ENCODE measurements around the gene PITPNB.

The PITPNB gene

GRCh38 chr22:27840436-27840835 lies 78.6 kb downstream of the PITPNB start:
- no peak overlapping the region for H3K9ac ChIP-seq (ENCODE audit: low read length)
- H3K4me1 ChIP-seq (ENCODE audit: insufficient read depth, low read length), result peaks cover 7% of the 10 kb centered on the region
- H3K4me3 ChIP-seq (ENCODE audit: low read depth in 1 of 2, low read length in 2 of 2), result no peak overlapping the region
- H3K9me3 ChIP-seq (ENCODE audit: low read length), result no peaks in the 10 kb centered on the region
- H3K36me3 ChIP-seq (ENCODE audit: insufficient read depth, low read length), result no peaks in the 10 kb centered on the region
- no peak overlapping the region for H3K27ac ChIP-seq (ENCODE audit: low read depth, low read length)
- H3K27me3 ChIP-seq (ENCODE audit: control insufficient read depth in 1 of 2, insufficient read depth in 2 of 2, low read length in 2 of 2), result no peaks in the 10 kb centered on the region

- H3K4me1 ChIP-seq (ENCODE audit: insufficient read depth, low read length), result peaks cover 7% of the 10 kb centered on the region
- H3K9me3 ChIP-seq (ENCODE audit: low read length), result no peaks in the 10 kb centered on the region
- no peaks in the 10 kb centered on the region for H3K36me3 ChIP-seq (ENCODE audit: insufficient read depth, low read length)
- H3K27ac ChIP-seq (ENCODE audit: low read depth, low read length), result no peak overlapping the region
- H3K4me3 ChIP-seq (ENCODE audit: low read depth in 1 of 2, low read length in 2 of 2), result no peak overlapping the region
- H3K27me3 ChIP-seq (ENCODE audit: control insufficient read depth in 1 of 2, insufficient read depth in 2 of 2, low read length in 2 of 2), result no peaks in the 10 kb centered on the region
- H3K9ac ChIP-seq (ENCODE audit: low read length), result no peak overlapping the region
Observed at GRCh38 chr22:27839057-27839660, 79.9 kb downstream of the PITPNB start.

GRCh38 chr22:27836181-27836580 lies 82.9 kb downstream of the PITPNB start:
- no peaks in the 10 kb centered on the region for H3K9me3 ChIP-seq (ENCODE audit: low read length)
- no peaks in the 10 kb centered on the region for H3K36me3 ChIP-seq (ENCODE audit: insufficient read depth, low read length)
- no peaks in the 10 kb centered on the region for H3K4me1 ChIP-seq (ENCODE audit: insufficient read depth, low read length)
- H3K9ac ChIP-seq (ENCODE audit: low read length), result no peak overlapping the region
- H3K27ac ChIP-seq (ENCODE audit: low read depth, low read length), result no peak overlapping the region
- no peak overlapping the region for H3K4me3 ChIP-seq (ENCODE audit: low read depth in 1 of 2, low read length in 2 of 2)
- no peaks in the 10 kb centered on the region for H3K27me3 ChIP-seq (ENCODE audit: control insufficient read depth in 1 of 2, insufficient read depth in 2 of 2, low read length in 2 of 2)

GRCh38 chr22:27835446-27835845 lies 83.6 kb downstream of the PITPNB start:
- no peak overlapping the region for H3K27ac ChIP-seq (ENCODE audit: low read depth, low read length)
- no peaks in the 10 kb centered on the region for H3K4me1 ChIP-seq (ENCODE audit: insufficient read depth, low read length)
- H3K4me3 ChIP-seq (ENCODE audit: low read depth in 1 of 2, low read length in 2 of 2), result no peak overlapping the region
- H3K36me3 ChIP-seq (ENCODE audit: insufficient read depth, low read length), result no peaks in the 10 kb centered on the region
- H3K27me3 ChIP-seq (ENCODE audit: control insufficient read depth in 1 of 2, insufficient read depth in 2 of 2, low read length in 2 of 2), result no peaks in the 10 kb centered on the region
- H3K9ac ChIP-seq (ENCODE audit: low read length), result no peak overlapping the region
- no peaks in the 10 kb centered on the region for H3K9me3 ChIP-seq (ENCODE audit: low read length)

- Histone ChIP-seq H3K9ac (ENCODE audit: low read length) (no peak overlapping the region), H3K4me1 (ENCODE audit: insufficient read depth, low read length) (no peaks in the 10 kb centered on the region), H3K4me3 (ENCODE audit: low read depth in 1 of 2, low read length in 2 of 2) (no peak overlapping the region), H3K27ac (ENCODE audit: low read depth, low read length) (no peak overlapping the region), H3K9me3 (ENCODE audit: low read length) (no peaks in the 10 kb centered on the region), H3K27me3 (ENCODE audit: control insufficient read depth in 1 of 2, insufficient read depth in 2 of 2, low read length in 2 of 2) (no peaks in the 10 kb centered on the region), H3K36me3 (ENCODE audit: insufficient read depth, low read length) (no peaks in the 10 kb centered on the region)
Observed at GRCh38 chr22:27834364-27835185, 84.5 kb downstream of the PITPNB start.

GRCh38 chr22:27833803-27834202 lies 85.3 kb downstream of the PITPNB start:
- no peak overlapping the region for H3K27ac ChIP-seq (ENCODE audit: low read depth, low read length)
- no peak overlapping the region for H3K4me3 ChIP-seq (ENCODE audit: low read depth in 1 of 2, low read length in 2 of 2)

DNA sequence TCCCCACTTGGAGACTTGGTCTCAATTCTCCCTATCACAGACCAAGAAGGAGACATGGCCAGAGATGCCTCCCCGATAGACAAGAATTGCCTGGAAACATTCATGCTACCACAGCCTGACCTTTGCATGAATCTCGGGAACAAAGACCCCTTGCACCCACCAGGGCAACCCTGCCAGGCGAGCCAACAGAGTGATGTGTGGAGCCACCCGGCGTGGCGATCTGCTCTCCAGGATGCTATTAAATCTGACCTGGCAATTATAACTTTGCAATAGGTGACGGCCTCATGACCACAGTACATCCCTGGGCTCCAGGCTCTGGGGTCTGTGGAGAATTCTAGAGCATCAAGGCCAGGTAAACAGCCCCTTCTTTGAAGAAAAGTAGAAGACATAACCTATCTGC lies 86.5 kb downstream of the PITPNB start:
- H3K36me3 ChIP-seq (ENCODE audit: insufficient read depth, low read length), result no peaks in the 10 kb centered on the region

More at GRCh38 chr22:27833803-27834202, 85.3 kb downstream of the PITPNB start:
- Histone ChIP-seq H3K36me3 (ENCODE audit: insufficient read depth, low read length) (no peaks in the 10 kb centered on the region), H3K27me3 (ENCODE audit: control insufficient read depth in 1 of 2, insufficient read depth in 2 of 2, low read length in 2 of 2) (no peaks in the 10 kb centered on the region), H3K9ac (ENCODE audit: low read length) (no peak overlapping the region), H3K4me1 (ENCODE audit: insufficient read depth, low read length) (no peaks in the 10 kb centered on the region), H3K9me3 (ENCODE audit: low read length) (no peaks in the 10 kb centered on the region)

DNA sequence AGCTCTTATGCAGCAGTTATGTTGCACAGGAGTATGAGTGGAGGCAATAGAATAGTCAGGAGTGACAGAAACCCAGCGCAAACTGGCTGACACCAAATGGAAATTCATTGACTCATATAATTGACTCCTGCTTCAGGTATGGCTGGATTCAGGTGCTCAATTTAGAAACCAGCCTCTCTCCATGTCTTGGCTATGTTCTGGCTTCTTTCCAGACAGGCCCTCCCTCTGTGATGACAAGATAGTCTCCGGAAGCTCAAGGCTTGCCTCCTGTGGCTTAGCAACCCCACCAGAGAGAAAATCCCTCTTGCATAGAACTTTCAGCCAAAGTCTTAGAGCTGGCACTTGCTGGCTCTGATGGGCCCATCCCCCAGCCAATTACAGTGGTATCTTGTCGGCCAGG lies 89.4 kb downstream of the PITPNB start:
- Histone ChIP-seq H3K9me3 (ENCODE audit: low read length) (no peaks in the 10 kb centered on the region), H3K27me3 (ENCODE audit: control insufficient read depth in 1 of 2, insufficient read depth in 2 of 2, low read length in 2 of 2) (no peaks in the 10 kb centered on the region), H3K9ac (ENCODE audit: low read length) (no peak overlapping the region), H3K4me3 (ENCODE audit: low read depth in 1 of 2, low read length in 2 of 2) (no peak overlapping the region), H3K4me1 (ENCODE audit: insufficient read depth, low read length) (no peaks in the 10 kb centered on the region), H3K27ac (ENCODE audit: low read depth, low read length) (no peak overlapping the region), H3K36me3 (ENCODE audit: insufficient read depth, low read length) (no peaks in the 10 kb centered on the region)

More for the DNA sequence above, 86.5 kb downstream of the PITPNB start:
- H3K27ac ChIP-seq (ENCODE audit: low read depth, low read length), result no peak overlapping the region
- H3K27me3 ChIP-seq (ENCODE audit: control insufficient read depth in 1 of 2, insufficient read depth in 2 of 2, low read length in 2 of 2), result no peaks in the 10 kb centered on the region
- no peaks in the 10 kb centered on the region for H3K4me1 ChIP-seq (ENCODE audit: insufficient read depth, low read length)
- no peak overlapping the region for H3K9ac ChIP-seq (ENCODE audit: low read length)
- no peaks in the 10 kb centered on the region for H3K9me3 ChIP-seq (ENCODE audit: low read length)
- H3K4me3 ChIP-seq (ENCODE audit: low read depth in 1 of 2, low read length in 2 of 2), result no peak overlapping the region

- Histone ChIP-seq H3K27me3 (ENCODE audit: control insufficient read depth in 1 of 2, insufficient read depth in 2 of 2, low read length in 2 of 2) (no peaks in the 10 kb centered on the region), H3K4me1 (ENCODE audit: insufficient read depth, low read length) (no peaks in the 10 kb centered on the region), H3K9me3 (ENCODE audit: low read length) (no peaks in the 10 kb centered on the region), H3K9ac (ENCODE audit: low read length) (no peak overlapping the region), H3K4me3 (ENCODE audit: low read depth in 1 of 2, low read length in 2 of 2) (no peak overlapping the region), H3K27ac (ENCODE audit: low read depth, low read length) (no peak overlapping the region), H3K36me3 (ENCODE audit: insufficient read depth, low read length) (no peaks in the 10 kb centered on the region)
Observed at GRCh38 chr22:27827604-27828587, 91.2 kb downstream of the PITPNB start.

GRCh38 chr22:27825174-27825573 lies 93.9 kb downstream of the PITPNB start:
- Histone ChIP-seq H3K4me3 (ENCODE audit: low read depth in 1 of 2, low read length in 2 of 2) (no peak overlapping the region), H3K4me1 (ENCODE audit: insufficient read depth, low read length) (no peaks in the 10 kb centered on the region), H3K27ac (ENCODE audit: low read depth, low read length) (no peak overlapping the region), H3K27me3 (ENCODE audit: control insufficient read depth in 1 of 2, insufficient read depth in 2 of 2, low read length in 2 of 2) (no peaks in the 10 kb centered on the region), H3K9me3 (ENCODE audit: low read length) (no peaks in the 10 kb centered on the region), H3K36me3 (ENCODE audit: insufficient read depth, low read length) (no peaks in the 10 kb centered on the region), H3K9ac (ENCODE audit: low read length) (no peak overlapping the region)

DNA sequence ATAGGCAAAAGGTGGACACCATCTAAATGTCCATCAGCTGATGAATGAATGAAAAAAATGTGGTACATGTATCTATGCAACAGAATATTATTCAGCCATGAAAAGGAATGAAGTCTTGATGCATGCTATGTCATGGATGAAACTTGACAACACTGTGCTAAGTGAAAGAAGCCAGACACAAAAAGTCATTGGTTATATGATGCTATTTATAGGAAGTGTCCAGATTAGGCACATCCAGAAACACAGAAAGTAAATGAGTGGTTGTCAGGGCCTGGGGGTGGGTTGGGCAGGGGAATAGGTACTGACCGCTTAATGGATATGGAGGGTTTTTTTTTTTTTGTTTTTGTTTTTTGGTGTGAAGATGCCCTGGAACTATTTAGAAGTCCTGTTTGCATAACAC lies 95.8 kb downstream of the PITPNB start:
- H3K36me3 ChIP-seq (ENCODE audit: insufficient read depth, low read length), result no peaks in the 10 kb centered on the region
- H3K27me3 ChIP-seq (ENCODE audit: control insufficient read depth in 1 of 2, insufficient read depth in 2 of 2, low read length in 2 of 2), result no peaks in the 10 kb centered on the region
- no peak overlapping the region for H3K9ac ChIP-seq (ENCODE audit: low read length)
- no peaks in the 10 kb centered on the region for H3K4me1 ChIP-seq (ENCODE audit: insufficient read depth, low read length)
- H3K9me3 ChIP-seq (ENCODE audit: low read length), result no peaks in the 10 kb centered on the region
- no peak overlapping the region for H3K27ac ChIP-seq (ENCODE audit: low read depth, low read length)
- no peak overlapping the region for H3K4me3 ChIP-seq (ENCODE audit: low read depth in 1 of 2, low read length in 2 of 2)

All from muscle layer of colon (tissue), 2 donors.